NCI-H146 treated with DMSO at 0.1 percent for 48 hours (cell line): ENCODE measurements around the gene MRPS15.
A peak's percentile ranks its signal among the peaks of the same experiment; 100 is the strongest.
"Not testable (repeated sequence)": the region's sequence is repeated elsewhere in the genome, so short reads cannot be mapped to it uniquely, and the experiment has no call there.

Source experiments
- DNase-seq: peaks from one replicate; lab custom pipeline; 2025; ENCODE audit not compliant: unreplicated experiment; lab: John Stamatoyannopoulos, UW

The MRPS15 gene

DNA sequence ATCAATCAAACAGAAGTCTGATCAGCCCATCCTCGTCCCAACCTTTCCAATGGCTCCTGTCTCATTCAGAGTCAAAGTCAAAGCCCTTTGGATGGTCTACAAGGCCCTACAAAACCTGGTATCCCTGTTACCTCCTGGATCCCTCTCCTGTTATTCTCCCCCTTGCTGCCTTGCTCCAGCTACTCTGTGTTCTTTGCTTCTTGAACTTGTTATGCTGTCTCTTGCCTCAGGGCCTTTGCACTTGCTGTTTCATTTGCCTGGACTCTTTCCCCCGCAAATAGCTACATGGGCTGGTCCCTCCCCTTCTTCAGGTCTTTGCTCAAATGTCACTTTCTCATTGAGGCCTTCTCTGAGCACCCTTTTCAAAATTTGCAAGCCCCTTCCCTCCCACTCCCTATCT is 19.9 kb upstream of the MRPS15 start:
- DNase-seq = no peak

GRCh38 chr1:36482724-36483388 is 18.7 kb upstream of the MRPS15 start, which contains the start of gene CSF3R:
TSS of gene CSF3R (minus strand) at chr1:36482913. CDS start at chr1:36479496, 3,417 bp downstream.
- DNase-seq = no peak

DNA sequence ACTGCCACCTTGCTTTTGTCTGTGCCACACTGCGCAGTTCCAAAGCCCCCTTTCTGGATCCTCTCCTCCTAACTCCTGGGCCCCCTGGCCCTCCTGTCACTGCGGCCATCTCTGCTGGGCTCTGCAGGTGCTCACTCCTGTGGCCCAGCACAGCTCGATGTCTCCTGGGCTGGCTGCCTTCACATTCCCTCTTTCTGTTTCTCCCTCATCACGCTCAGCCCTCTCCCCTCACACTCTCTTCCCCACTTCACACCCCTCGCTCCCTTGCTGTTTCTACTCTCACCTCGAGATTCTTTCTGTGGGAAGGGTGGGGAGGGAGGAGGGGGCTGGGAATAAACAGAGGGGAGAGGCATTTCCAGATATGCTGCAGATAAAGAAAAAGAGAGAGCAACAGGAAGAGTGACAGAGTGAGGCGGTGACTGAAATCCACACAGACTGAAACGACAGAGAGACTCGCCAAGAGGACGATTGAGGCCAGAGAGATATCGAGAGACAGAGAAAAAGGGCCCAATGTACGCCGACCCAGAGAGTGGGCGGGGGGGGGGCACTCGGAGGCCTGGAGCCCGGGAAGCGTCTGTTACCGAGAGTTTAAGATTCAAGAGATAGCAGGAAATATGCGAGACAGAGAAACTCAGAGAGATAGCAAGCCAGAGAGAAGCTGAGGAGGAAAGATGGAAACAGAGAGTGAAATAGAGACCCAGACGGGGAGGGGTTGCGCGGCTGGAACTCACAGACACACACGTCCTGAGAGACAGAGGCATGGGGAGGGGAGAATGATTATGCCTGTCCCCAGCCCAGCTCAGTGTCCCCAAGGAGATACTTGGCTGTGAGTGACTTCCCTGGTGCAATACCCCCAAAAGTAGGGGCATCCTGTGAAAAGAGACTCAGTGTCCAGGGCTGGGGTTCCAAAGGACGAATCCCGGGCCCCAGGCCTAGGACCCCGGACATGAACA is 17.9 kb upstream of the MRPS15 start:
- DNase-seq = no peak

DNA sequence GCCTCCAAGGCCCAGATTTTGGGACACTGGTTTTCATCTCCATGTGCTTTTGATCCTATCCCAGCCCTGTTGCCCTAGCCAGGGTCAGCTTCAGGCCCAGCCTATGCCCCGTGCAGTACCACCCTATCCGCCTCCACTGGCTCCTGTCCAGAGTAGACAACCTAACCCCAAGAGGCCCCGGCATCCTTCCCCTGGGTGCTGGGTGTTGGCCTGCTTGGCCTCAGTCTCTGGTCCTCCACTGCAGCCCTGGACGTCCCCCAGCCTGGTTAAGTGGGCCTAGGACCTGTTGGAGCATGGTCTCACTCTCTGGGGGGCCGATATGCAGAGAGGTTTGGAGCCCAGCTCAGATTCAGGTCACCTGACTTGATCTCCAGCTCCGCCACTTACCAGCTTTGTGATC is 16.9 kb upstream of the MRPS15 start:
- DNase-seq = no peak

DNA sequence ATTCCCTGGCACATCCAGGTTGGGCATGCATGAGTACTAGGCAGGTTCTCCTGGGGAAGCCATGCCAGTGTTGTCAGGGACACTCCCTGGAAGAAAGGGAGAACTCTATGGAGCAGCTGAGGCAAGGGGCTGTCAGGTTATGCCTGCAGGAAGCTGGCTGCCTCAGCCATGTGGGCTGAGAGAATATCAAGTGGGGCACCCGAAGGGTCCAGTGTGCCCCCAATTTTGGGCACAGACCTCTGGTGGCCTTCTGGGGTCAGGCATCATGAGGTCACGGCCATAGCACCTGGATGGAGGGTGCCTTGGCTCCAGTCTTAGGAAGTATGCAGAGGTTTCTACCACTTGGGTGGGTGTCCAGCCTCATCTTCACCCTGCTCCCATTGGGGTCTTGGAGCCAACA is 16.0 kb upstream of the MRPS15 start:
- no peak for DNase-seq

- DNase-seq = no peak
Measured at GRCh38 chr1:36479505-36480051, 15.4 kb upstream of the MRPS15 start.

GRCh38 chr1:36477615-36478014 is 13.4 kb upstream of the MRPS15 start:
- DNase-seq = not testable (repeated sequence)

GRCh38 chr1:36476945-36477344 is 12.8 kb upstream of the MRPS15 start:
- DNase-seq = no peak

GRCh38 chr1:36475910-36476604 is 11.9 kb upstream of the MRPS15 start:
- DNase-seq = no peak

GRCh38 chr1:36475341-36475740 is 11.2 kb upstream of the MRPS15 start:
- DNase-seq = no peak

GRCh38 chr1:36472656-36473055 is 8.5 kb upstream of the MRPS15 start:
- DNase-seq = no peak

DNA sequence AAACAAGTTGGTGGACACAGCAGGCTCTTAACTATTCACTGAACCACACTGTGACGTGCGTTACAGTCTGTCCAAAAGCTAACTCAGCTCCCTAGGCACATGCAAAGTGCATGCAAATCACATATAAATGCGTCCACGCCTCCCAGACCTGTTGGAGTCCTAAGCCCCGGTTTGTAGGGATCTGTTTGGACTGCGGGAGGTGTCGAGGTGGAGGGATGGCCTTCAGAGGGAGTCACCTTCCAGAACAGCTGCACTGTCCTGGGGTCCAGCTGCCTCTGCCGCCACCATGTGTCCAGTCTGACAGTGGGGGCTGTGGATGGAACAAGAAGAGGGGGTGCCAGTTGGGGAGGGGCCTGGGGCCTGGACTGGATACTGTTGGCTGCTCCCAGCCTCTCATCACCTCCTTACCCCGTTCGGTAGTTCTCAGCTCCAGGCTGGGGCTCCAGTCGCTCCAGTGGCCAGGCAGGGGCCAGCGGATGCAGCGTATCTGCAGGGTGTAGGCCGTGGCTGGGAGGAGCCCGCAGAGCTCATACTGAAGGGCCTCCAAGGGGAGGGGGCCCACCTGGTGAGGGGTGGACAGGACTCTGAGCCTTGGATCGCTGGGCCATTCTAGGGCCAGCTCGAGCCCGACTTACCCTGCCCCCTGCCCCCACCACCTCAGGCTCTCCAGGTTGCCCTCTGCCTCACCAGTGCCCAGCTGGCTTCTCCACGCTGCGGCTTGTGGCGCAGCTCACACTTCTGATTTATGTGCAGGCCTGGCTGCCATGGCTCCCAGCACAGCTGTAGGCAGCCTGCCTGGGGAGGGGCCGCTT is 7.9 kb upstream of the MRPS15 start:
- no peak for DNase-seq

DNA sequence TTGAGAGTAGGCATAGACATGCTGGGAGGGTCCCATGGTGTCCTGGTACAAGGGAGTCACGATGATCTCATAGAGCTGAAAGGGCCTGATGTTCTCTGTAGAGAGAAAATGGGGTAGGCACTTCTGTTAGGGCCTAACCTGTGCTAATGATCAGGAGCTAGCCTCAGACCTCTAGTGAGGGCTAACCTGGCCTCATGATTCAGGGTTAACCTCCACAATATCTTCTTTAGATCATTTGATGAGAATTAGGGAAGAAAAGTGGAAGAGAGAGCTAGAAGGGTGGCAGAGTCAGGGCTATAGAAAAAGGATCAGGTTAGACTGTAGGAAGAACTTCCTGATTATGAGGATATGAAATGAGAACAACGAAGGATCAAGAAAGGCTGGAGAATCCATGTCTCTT is 5.0 kb upstream of the MRPS15 start:
- DNase-seq = no peak

GRCh38 chr1:36467700-36468455 is 3.7 kb upstream of the MRPS15 start:
- no peak for DNase-seq

GRCh38 chr1:36467027-36467410 is 2.8 kb upstream of the MRPS15 start:
- no peak for DNase-seq

GRCh38 chr1:36466370-36467026 is 2.3 kb upstream of the MRPS15 start:
- no peak for DNase-seq

GRCh38 chr1:36465731-36466369 is 1.7 kb upstream of the MRPS15 start:
- no peak for DNase-seq

DNA sequence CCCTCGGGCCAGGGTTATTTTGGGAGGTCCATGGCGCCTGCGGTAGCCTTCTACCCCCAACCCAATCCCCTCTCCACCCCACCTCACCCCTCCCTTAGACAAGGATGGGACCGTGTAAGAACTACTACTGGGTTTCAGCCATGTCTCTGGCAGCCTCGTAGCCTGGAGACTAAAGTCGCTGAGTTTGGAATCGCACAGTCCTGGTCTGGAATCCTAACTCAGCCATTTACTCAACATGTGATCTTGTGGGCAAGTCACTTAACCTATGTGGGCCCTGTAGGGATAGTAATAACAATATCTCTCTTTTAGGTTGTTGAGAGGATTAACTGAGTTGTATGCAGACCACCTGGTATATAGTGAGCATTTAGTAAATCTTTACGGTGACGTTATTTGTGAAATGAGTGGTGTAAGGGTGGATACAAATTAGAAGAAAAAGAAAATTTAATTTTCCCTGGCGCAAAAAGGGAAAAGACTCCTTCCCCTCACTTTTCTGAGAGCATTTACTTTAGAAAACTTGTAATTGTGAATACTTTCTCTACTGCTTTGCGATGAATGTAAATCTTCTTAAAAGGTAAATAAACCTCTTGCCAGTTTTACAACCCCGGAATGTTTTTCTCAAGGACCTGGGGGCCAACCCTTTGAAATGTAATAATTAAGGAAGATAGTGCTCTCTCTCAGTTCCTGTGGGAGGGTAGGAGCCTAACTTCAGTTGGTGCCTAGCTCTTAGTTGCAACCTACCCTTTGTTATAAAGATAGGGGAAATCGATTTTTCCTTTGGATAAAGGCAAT is 615 bp upstream of the MRPS15 start:
- peak; percentile 86 for DNase-seq
